ENCODE measurements around the gene PDE4B. TPM values are rescaled to one million over a fixed set of nuclear protein-coding genes. Genes with fewer than 3 reads are reported as not detected.

PDE4B gene
- polyA plus RNA-seq, 2 of the 4 experiments (the other 2 are of a cell fraction), result 20.2 to 56.8 TPM

GRCh38 chr1:65904681-65905083, 112.0 kb downstream of the PDE4B start:
- CTCF ChIA-PET, result no interaction called here
- H3K4me2 ChIP-seq, result no peak overlapping the region
- TF ChIP-seq MYC (IDR thresholded peaks at IDR 0.05; ENCODE audit: borderline replicate concordance, low read length) (no peak), ZNF302 (CRISPR knock-in tag; IDR thresholded peaks at IDR 0.05) (no peak), CBX2 (IDR thresholded peaks at IDR 0.05; ENCODE audit: borderline replicate concordance, low read depth) (no peak), CHD2 (IDR thresholded peaks at IDR 0.05; ENCODE audit: low read length, partially characterized antibody) (no peak), HOXB13 (CRISPR knock-in tag; IDR thresholded peaks at IDR 0.05; ENCODE audit: low read depth) (no peak), MAX (IDR thresholded peaks at IDR 0.05) (no peak), TFCP2L1 (CRISPR knock-in tag; IDR thresholded peaks at IDR 0.05) (no peak), USF2 (IDR thresholded peaks at IDR 0.05) (no peak), ELK1 (IDR thresholded peaks at IDR 0.05; ENCODE audit: low read depth, low read length) (no peak), HMGXB4 (CRISPR knock-in tag; IDR thresholded peaks at IDR 0.05; ENCODE audit: borderline replicate concordance) (no peak), FOSB (CRISPR knock-in tag; IDR thresholded peaks at IDR 0.05) (no peak)
- DNase-seq (ENCODE audit: low read depth in 1 of 2, low spot score in 1 of 2) (no peak), FAIRE-seq (no peak), ATAC-seq (no peak)
- H3K4me3 ChIP-seq, result no peak overlapping the region
- no peaks in the 10 kb centered on the region for H3K4me1 ChIP-seq
- no peaks in the 10 kb centered on the region for H3K9me3 ChIP-seq
- no peak overlapping the region for H3K27ac ChIP-seq
- WGBS (ENCODE audit: missing lambda C conversion rate), result 39% methylated on average over 1 of the region's 1 CpG
- POLR2A ChIA-PET, result no interaction called here

- no peak for ATAC-seq
Measured at GRCh38 chr1:65910432-65910831, 117.7 kb downstream of the PDE4B start.

More at GRCh38 chr1:65910432-65910831, 117.7 kb downstream of the PDE4B start:
- no peak for DNase-seq (ENCODE audit: low read depth in 1 of 2, low spot score in 1 of 2)
- Histone ChIP-seq H3K9me3 (no peaks in the 10 kb centered on the region), H3K4me3 (no peak overlapping the region), H3K4me1 (no peaks in the 10 kb centered on the region), H3K27ac (no peak overlapping the region), H3K4me2 (no peak overlapping the region)
- POLR2A ChIA-PET, result no interaction called here
- CTCF ChIA-PET, result no interaction called here
- 16% methylated on average over 2 of the region's 2 CpGs for WGBS (ENCODE audit: missing lambda C conversion rate)
- TF ChIP-seq HES2 (IDR thresholded peaks at IDR 0.05) (no peak), FOSL2 (IDR thresholded peaks at IDR 0.05) (no peak), FOSL2 (CRISPR knock-in tag; IDR thresholded peaks at IDR 0.05) (no peak), REST (IDR thresholded peaks at IDR 0.05) (no peak)
- no peak for FAIRE-seq

Measured in A549 (cell line).